ENCODE results near the gene AP2A2.

AP2A2 gene

DNA sequence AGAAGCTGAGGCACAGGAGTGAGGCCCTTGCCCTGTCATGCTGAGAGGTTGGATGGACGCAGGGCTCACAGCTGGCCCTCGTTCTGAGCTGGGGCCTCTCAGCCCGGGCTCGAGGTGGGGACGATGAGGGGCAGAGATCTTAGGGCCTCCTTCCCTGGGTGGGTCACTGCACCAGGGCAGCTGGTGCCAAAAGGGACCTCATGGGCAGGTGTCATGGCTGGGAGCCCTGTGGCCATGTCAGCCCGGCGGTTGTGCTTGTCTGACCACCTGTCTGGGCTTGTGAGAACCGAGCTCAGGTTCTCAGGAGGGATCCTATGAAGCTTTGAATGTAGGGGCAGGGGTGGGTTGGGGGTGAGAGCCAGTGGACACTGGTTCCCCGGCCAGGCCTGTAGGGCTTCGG, 112.7 kb downstream of the AP2A2 start:
- Histone ChIP-seq H3K4me1 (ENCODE audit: control insufficient read depth, insufficient read depth, low read length) (no peaks in the 10 kb centered on the region), H3K9me3 (ENCODE audit: control insufficient read depth, insufficient read depth, low read depth, low read length) (no peaks in the 10 kb centered on the region), H3K27ac (ENCODE audit: extremely low read depth, low read depth, low read length) (no peak overlapping the region), H3K36me3 (ENCODE audit: control insufficient read depth in 2 of 2, insufficient read depth in 1 of 2, low read length in 2 of 2) (no peaks in the 10 kb centered on the region), H3K4me3 (ENCODE audit: low read depth, low read length) (no peak overlapping the region)
- TF ChIP-seq ZNF560 (tag by site-specific recombination; IDR thresholded peaks at IDR 0.05; ENCODE audit: borderline replicate concordance) (no peak), ZNF266 (tag by site-specific recombination; IDR thresholded peaks at IDR 0.05; ENCODE audit: low read depth) (no peak), ZNF768 (tag by site-specific recombination; IDR thresholded peaks at IDR 0.05) (no peak), WT1 (tag by site-specific recombination; IDR thresholded peaks at IDR 0.05) (no peak)
- CTCF ChIA-PET, result interaction anchor here (2.3 kb wide), 1 partner anchor 13 kb away, joined by 6 read pairs; no protein-coding TSS in a partner anchor
- POLR2A ChIA-PET, result interaction anchor here (0.6 kb wide), 1 partner anchor 424 kb away, joined by 3 read pairs; no protein-coding TSS in a partner anchor

DNA sequence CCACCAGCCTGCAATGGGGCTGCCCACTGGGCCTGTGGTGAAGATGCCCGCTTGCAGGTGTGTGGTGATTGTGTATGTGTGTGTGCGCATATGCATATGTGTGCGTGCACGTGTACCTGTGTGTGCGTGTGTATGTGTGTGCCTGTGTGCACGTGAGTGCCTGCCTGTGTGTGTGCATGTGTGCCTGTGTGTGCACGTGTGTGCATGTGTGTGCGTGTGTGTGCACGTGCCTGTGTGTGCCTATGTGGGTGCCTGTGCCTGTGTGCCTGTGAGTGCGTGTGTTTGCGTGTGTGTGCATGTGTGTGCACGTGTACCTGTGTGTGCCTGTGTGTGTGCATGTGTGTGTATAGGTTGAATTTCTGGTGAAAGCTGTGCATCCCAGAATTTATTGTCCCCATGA, 113.3 kb downstream of the AP2A2 start:
- Histone ChIP-seq H3K27ac (ENCODE audit: extremely low read depth, low read depth, low read length) (no peak overlapping the region), H3K4me1 (ENCODE audit: control insufficient read depth, insufficient read depth, low read length) (no peaks in the 10 kb centered on the region), H3K4me3 (ENCODE audit: low read depth, low read length) (no peak overlapping the region), H3K36me3 (ENCODE audit: control insufficient read depth in 2 of 2, insufficient read depth in 1 of 2, low read length in 2 of 2) (no peaks in the 10 kb centered on the region), H3K9me3 (ENCODE audit: control insufficient read depth, insufficient read depth, low read depth, low read length) (no peaks in the 10 kb centered on the region)
- TF ChIP-seq, protein P1, sequence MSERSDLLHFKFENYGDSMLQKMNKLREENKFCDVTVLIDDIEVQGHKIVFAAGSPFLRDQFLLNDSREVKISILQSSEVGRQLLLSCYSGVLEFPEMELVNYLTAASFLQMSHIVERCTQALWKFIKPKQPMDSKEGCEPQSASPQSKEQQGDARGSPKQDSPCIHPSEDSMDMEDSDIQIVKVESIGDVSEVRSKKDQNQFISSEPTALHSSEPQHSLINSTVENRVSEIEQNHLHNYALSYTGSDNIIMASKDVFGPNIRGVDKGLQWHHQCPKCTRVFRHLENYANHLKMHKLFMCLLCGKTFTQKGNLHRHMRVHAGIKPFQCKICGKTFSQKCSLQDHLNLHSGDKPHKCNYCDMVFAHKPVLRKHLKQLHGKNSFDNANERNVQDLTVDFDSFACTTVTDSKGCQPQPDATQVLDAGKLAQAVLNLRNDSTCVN (tag by site-specific recombination; optimal IDR thresholded peaks at IDR 0.05), result peak; percentile 42
- TF ChIP-seq, protein P2, sequence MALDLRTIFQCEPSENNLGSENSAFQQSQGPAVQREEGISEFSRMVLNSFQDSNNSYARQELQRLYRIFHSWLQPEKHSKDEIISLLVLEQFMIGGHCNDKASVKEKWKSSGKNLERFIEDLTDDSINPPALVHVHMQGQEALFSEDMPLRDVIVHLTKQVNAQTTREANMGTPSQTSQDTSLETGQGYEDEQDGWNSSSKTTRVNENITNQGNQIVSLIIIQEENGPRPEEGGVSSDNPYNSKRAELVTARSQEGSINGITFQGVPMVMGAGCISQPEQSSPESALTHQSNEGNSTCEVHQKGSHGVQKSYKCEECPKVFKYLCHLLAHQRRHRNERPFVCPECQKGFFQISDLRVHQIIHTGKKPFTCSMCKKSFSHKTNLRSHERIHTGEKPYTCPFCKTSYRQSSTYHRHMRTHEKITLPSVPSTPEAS (tag by site-specific recombination; IDR thresholded peaks at IDR 0.05), result peak; percentile 99
- no peak for TF ChIP-seq PRDM1 (tag by site-specific recombination; IDR thresholded peaks at IDR 0.05)
- ChIA-PET POLR2A (no interaction called here), CTCF (interaction anchor here (2.3 kb wide), 1 partner anchor 13 kb away, joined by 6 read pairs; no protein-coding TSS in a partner anchor)

DNA sequence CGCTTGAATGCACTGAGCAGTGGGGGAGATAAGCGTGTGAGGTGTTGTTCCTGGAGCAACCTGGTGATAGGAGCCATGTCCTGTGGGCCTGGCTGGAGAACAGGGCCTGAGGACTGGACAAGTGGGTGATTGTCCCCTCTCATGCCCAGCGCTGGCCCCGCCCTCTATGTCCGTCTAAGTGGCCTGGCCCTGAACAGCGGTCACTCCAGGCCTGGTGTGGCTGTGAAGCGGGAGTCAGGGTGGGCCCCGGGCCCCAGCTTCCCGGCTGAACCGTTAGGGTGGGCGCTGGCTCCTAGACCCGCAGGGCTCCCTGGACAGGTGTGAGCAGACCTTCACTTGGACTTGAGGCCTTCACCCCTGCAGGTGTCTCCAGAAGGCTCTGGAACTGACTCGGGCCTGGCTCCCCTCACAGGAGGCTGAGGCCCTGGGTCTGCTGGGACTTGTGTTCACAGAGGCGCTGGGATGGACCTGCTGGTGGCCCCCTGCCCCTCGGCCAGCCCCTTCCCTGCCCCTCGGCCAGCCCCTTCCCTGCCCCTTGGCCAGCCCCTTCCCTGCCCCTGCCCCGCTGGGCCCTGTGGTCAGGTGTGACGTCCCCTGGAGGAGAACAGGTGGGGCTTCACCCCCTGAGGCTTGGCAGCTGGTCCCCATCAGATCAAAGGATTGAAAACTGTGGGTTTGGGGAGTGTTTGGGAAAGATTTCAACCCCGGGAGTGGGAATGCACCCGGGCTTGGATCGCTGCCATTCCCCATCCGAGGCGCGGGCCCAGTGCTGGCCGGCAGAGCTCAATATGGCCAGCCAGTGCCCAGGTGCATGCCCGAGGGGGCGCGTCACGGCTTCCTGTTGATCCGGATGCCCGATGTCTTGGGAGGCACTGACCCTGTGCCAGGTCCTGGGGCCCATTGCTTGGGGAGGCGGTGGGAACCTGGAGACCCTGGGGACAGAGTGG, 114.1 kb downstream of the AP2A2 start:
- Histone ChIP-seq H3K9me3 (ENCODE audit: control insufficient read depth, insufficient read depth, low read depth, low read length) (no peaks in the 10 kb centered on the region), H3K4me3 (ENCODE audit: low read depth, low read length) (no peak overlapping the region), H3K4me1 (ENCODE audit: control insufficient read depth, insufficient read depth, low read length) (no peaks in the 10 kb centered on the region), H3K36me3 (ENCODE audit: control insufficient read depth in 2 of 2, insufficient read depth in 1 of 2, low read length in 2 of 2) (no peaks in the 10 kb centered on the region), H3K27ac (ENCODE audit: extremely low read depth, low read depth, low read length) (no peak overlapping the region)
- ChIA-PET CTCF (no interaction called here), POLR2A (no interaction called here)
- no peak for TF ChIP-seq TCF7L2 (IDR thresholded peaks at IDR 0.05; ENCODE audit: borderline replicate concordance, low read depth, low read length)
- no peak for TF ChIP-seq GFI1B (tag by site-specific recombination; IDR thresholded peaks at IDR 0.05)
- no peak for TF ChIP-seq ZNF747 (tag by site-specific recombination; IDR thresholded peaks at IDR 0.05)
- TF ChIP-seq, protein P3, sequence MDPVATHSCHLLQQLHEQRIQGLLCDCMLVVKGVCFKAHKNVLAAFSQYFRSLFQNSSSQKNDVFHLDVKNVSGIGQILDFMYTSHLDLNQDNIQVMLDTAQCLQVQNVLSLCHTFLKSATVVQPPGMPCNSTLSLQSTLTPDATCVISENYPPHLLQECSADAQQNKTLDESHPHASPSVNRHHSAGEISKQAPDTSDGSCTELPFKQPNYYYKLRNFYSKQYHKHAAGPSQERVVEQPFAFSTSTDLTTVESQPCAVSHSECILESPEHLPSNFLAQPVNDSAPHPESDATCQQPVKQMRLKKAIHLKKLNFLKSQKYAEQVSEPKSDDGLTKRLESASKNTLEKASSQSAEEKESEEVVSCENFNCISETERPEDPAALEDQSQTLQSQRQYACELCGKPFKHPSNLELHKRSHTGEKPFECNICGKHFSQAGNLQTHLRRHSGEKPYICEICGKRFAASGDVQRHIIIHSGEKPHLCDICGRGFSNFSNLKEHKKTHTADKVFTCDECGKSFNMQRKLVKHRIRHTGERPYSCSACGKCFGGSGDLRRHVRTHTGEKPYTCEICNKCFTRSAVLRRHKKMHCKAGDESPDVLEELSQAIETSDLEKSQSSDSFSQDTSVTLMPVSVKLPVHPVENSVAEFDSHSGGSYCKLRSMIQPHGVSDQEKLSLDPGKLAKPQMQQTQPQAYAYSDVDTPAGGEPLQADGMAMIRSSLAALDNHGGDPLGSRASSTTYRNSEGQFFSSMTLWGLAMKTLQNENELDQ (tag by site-specific recombination; IDR thresholded peaks at IDR 0.05; ENCODE audit: low read depth), result no peak
- no peak for TF ChIP-seq ZNF121 (tag by site-specific recombination; IDR thresholded peaks at IDR 0.05)
- TF ChIP-seq OVOL3 (tag by site-specific recombination; IDR thresholded peaks at IDR 0.05), result no peak
- TF ChIP-seq, protein P4, sequence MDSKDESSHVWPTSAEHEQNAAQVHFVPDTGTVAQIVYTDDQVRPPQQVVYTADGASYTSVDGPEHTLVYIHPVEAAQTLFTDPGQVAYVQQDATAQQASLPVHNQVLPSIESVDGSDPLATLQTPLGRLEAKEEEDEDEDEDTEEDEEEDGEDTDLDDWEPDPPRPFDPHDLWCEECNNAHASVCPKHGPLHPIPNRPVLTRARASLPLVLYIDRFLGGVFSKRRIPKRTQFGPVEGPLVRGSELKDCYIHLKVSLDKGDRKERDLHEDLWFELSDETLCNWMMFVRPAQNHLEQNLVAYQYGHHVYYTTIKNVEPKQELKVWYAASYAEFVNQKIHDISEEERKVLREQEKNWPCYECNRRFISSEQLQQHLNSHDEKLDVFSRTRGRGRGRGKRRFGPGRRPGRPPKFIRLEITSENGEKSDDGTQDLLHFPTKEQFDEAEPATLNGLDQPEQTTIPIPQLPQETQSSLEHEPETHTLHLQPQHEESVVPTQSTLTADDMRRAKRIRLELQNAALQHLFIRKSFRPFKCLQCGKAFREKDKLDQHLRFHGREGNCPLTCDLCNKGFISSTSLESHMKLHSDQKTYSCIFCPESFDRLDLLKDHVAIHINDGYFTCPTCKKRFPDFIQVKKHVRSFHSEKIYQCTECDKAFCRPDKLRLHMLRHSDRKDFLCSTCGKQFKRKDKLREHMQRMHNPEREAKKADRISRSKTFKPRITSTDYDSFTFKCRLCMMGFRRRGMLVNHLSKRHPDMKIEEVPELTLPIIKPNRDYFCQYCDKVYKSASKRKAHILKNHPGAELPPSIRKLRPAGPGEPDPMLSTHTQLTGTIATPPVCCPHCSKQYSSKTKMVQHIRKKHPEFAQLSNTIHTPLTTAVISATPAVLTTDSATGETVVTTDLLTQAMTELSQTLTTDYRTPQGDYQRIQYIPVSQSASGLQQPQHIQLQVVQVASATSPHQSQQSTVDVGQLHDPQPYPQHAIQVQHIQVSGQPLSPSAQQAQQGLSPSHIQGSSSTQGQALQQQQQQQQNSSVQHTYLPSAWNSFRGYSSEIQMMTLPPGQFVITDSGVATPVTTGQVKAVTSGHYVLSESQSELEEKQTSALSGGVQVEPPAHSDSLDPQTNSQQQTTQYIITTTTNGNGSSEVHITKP (tag by site-specific recombination; IDR thresholded peaks at IDR 0.05), result no peak
